GM23338 (cell line): ENCODE measurements around the gene FCHSD2. TPM values are rescaled to one million over a fixed set of nuclear protein-coding genes. Genes with fewer than 3 reads are reported as not detected.

ENCODE experiments used
- ATAC-seq: fragments of 200-7000 bp; cut with Tn5 transposase; 3 replicates; pipeline ENCODE4 v1.9.1; 2020
- DNase-seq: peaks from one replicate; pipeline ENCODE4 v3.0.0-alpha.2; 2015; ENCODE audit warnings: low spot score
- H2AFZ ChIP-seq: fragments of 200-600 bp; sonication (generic); 2 replicates; pipeline ENCODE4 v1.8.0; 2016; ENCODE audit warnings: antibody characterized with exemption, mild to moderate bottlenecking, moderate library complexity
- H3F3A ChIP-seq: fragments of 200-600 bp; sonication (generic); replicated peaks from 2 replicates; pipeline ENCODE4 v1.8.0; 2017; ENCODE audit warnings: antibody characterized with exemption, mixed run types, low read depth
- H3K27ac ChIP-seq: fragments of 200-600 bp; sonication (generic); 2 replicates; pipeline ENCODE4 v1.6.1; 2016; ENCODE audit warnings: low read depth
- H3K27me3 ChIP-seq: fragments of 200-600 bp; sonication (generic); 2 replicates; pipeline ENCODE4 v1.8.0; 2016; ENCODE audit warnings: mild to moderate bottlenecking, mixed run types, moderate library complexity; ENCODE audit not compliant: insufficient read depth
- H3K36me3 ChIP-seq: fragments of 200-600 bp; sonication (generic); 2 replicates; pipeline ENCODE4 v1.8.0; 2016; ENCODE audit warnings: mild to moderate bottlenecking; ENCODE audit not compliant: insufficient read depth
- H3K4me1 ChIP-seq: fragments of 200-600 bp; sonication (generic); 2 replicates; pipeline ENCODE4 v1.8.0; 2016; ENCODE audit warnings: mild to moderate bottlenecking, moderate library complexity; ENCODE audit not compliant: insufficient read depth
- H3K4me2 ChIP-seq: fragments of 200-600 bp; sonication (generic); 2 replicates; pipeline ENCODE4 v1.7.1; 2017; ENCODE audit warnings: mixed run types
- H3K4me3 ChIP-seq: fragments of 200-600 bp; sonication (generic); 2 replicates; pipeline ENCODE4 v1.6.1; 2016; ENCODE audit warnings: mixed run types
- H3K79me2 ChIP-seq: fragments of 200-600 bp; sonication (generic); replicated peaks from 2 replicates; pipeline ENCODE4 v1.8.0; 2017; ENCODE audit warnings: mild to moderate bottlenecking; ENCODE audit not compliant: insufficient read depth
- H3K9me2 ChIP-seq: fragments of 200-600 bp; sonication (generic); 2 replicates; pipeline ENCODE4 v1.8.0; 2017; ENCODE audit not compliant: insufficient read depth
- H4K20me1 ChIP-seq: fragments of 200-600 bp; sonication (generic); replicated peaks from 2 replicates; pipeline ENCODE4 v1.8.0; 2017; ENCODE audit warnings: mild to moderate bottlenecking; ENCODE audit not compliant: insufficient read depth
- H3K27ac Mint-ChIP-seq: 2 replicates; pipeline ENCODE4 v1.8.0; 2020; ENCODE audit warnings: inconsistent platforms, mild to moderate bottlenecking, moderate library complexity, mixed read lengths
- H3K27me3 Mint-ChIP-seq: 3 replicates; pipeline ENCODE4 v1.8.0; 2022; ENCODE audit warnings: low read depth, mild to moderate bottlenecking, moderate library complexity, mixed read lengths, inconsistent platforms; ENCODE audit not compliant: insufficient read depth, poor library complexity
- H3K36me3 Mint-ChIP-seq: 3 replicates; pipeline ENCODE4 v1.8.0; 2021; ENCODE audit warnings: low read depth, mild to moderate bottlenecking, inconsistent platforms, moderate library complexity, mixed read lengths
- H3K4me1 Mint-ChIP-seq: 3 replicates; pipeline ENCODE4 v1.8.0; 2020; ENCODE audit warnings: mild to moderate bottlenecking, inconsistent platforms, mixed read lengths
- H3K4me3 Mint-ChIP-seq: 3 replicates; pipeline ENCODE4 v1.8.0; 2021; ENCODE audit warnings: moderate library complexity, mild to moderate bottlenecking, inconsistent platforms, mixed read lengths
- H3K9me3 Mint-ChIP-seq: 3 replicates; pipeline ENCODE4 v1.8.0; 2020; ENCODE audit warnings: moderate library complexity, mild to moderate bottlenecking, inconsistent platforms, mixed read lengths
- CREB1 ChIP-seq: fragments of 250-450 bp; sonication (Bioruptor Pico); IDR thresholded peaks from 2 replicates; pipeline ENCODE4 v1.5.0; 2020; ENCODE audit warnings: low read depth, mild to moderate bottlenecking, moderate library complexity
- CTCF ChIP-seq, 2 experiments: fragments of 200-600 bp in 1 of 2; sonication (generic) in 1 of 2; conservative IDR thresholded peaks; 2 replicates each; pipeline versions ENCODE4 v1.5.1 to v1.6.1; 2016 to 2017; ENCODE audit warnings: antibody characterized with exemption in 2 of 2, low read depth in 2 of 2, mild to moderate bottlenecking in 2 of 2, moderate library complexity in 1 of 2
- EZH2 ChIP-seq: fragments of 200-600 bp; sonication (generic); IDR thresholded peaks from one replicate; pipeline ENCODE4 v1.8.0; 2017; ENCODE audit warnings: antibody characterized with exemption, mild to moderate bottlenecking, low read depth; ENCODE audit not compliant: unreplicated experiment
- JUNB ChIP-seq: IDR thresholded peaks from one replicate; pipeline ENCODE4 v1.6.1; 2016; ENCODE audit warnings: antibody characterized with exemption; ENCODE audit not compliant: unreplicated experiment
- NANOG ChIP-seq: IDR thresholded peaks from 2 replicates; pipeline ENCODE4 v1.6.1; 2016; ENCODE audit warnings: antibody characterized with exemption, borderline replicate concordance
- POLR2AphosphoS5 ChIP-seq: IDR thresholded peaks from 2 replicates; pipeline ENCODE4 v1.6.1; 2016; ENCODE audit warnings: antibody characterized with exemption, low read depth
- REST ChIP-seq: IDR thresholded peaks from one replicate; pipeline ENCODE4 v1.6.1; 2018; ENCODE audit warnings: antibody characterized with exemption; ENCODE audit not compliant: unreplicated experiment
- STAT1 ChIP-seq: IDR thresholded peaks from one replicate; pipeline ENCODE4 v1.6.1; 2016; ENCODE audit warnings: antibody characterized with exemption; ENCODE audit not compliant: unreplicated experiment
- ZNF114 ChIP-seq: fragments of 250-450 bp; sonication (Bioruptor Pico); IDR thresholded peaks from 2 replicates; pipeline ENCODE4 v1.5.0; 2020; ENCODE audit warnings: mild to moderate bottlenecking, moderate library complexity
- ZNF331 ChIP-seq: fragments of 250-450 bp; sonication (Bioruptor Pico); IDR thresholded peaks from 2 replicates; pipeline ENCODE4 v1.5.0; 2020; ENCODE audit warnings: low read depth, mild to moderate bottlenecking, moderate library complexity
- ZNF462 ChIP-seq: fragments of 250-450 bp; sonication (Bioruptor Pico); IDR thresholded peaks from 2 replicates; pipeline ENCODE4 v1.5.0; 2020; ENCODE audit warnings: mild to moderate bottlenecking, moderate library complexity
- polyA plus RNA-seq: library from polyadenylated mRNA; unstranded; fragments of >200 nt; fragmentation: Nextera tagmentation; extraction: Ambion mirVana; gene quantifications from 2 replicates; pipeline ENCODE4 v1.2.1, GENCODE V29; 2016
- total RNA-seq: library from RNA; depleted of rRNA; stranded (reverse); fragments of >200 nt; shearing (Covaris generic); gene quantifications from 2 replicates; pipeline ENCODE4 v1.2.3, GENCODE V29; 2014

The FCHSD2 gene
- total and polyA plus RNA-seq, 2 experiments from 2014 or later, result 3.6 to 5.2 TPM

- TF ChIP-seq ZNF462 (CRISPR knock-in tag) (no peak), ZNF114 (CRISPR knock-in tag) (no peak), POLR2AphosphoS5 (no peak), CREB1 (CRISPR knock-in tag) (no peak), ZNF331 (no peak), CTCF (conservative IDR thresholded peaks at IDR 0.05; ENCODE audit: low read depth in 2 of 2) (no peak)
Measured at GRCh38 chr11:73106347-73106746, 35.8 kb downstream of the FCHSD2 start (continued).

- Histone ChIP-seq H3K4me1 (peaks cover 17% of the 10 kb centered on the region), H3F3A (no peaks in the 10 kb centered on the region), H3K9me2 (no peaks in the 10 kb centered on the region), H2AFZ (no peak overlapping the region), H3K27me3 (no peaks in the 10 kb centered on the region), H3K4me3 (no peak overlapping the region), H3K79me2 (no peaks in the 10 kb centered on the region), H4K20me1 (no peaks in the 10 kb centered on the region), H3K4me2 (peak overlapping the region; percentile 24), H3K36me3 (no peaks in the 10 kb centered on the region), H3K27ac (peak overlapping the region; percentile 10; the same call in 1 of the 2 replicates)
- H3K27ac Mint-ChIP-seq, result peak overlapping the region; percentile 19; the same call in 1 of the 2 replicates
- ATAC-seq (peak; percentile 50; the same call in 2 of the 3 replicates), DNase-seq (peak; percentile 65)
- H3K4me1 Mint-ChIP-seq, result peaks cover 14% of the 10 kb centered on the region
- no peaks in the 10 kb centered on the region for H3K9me3 Mint-ChIP-seq
- no peak overlapping the region for H3K4me3 Mint-ChIP-seq
- peaks cover 3% of the 10 kb centered on the region for H3K27me3 Mint-ChIP-seq
- H3K36me3 Mint-ChIP-seq, result no peaks in the 10 kb centered on the region
- TF ChIP-seq ZNF114 (CRISPR knock-in tag), result no peak
- no peak for TF ChIP-seq ZNF331
- no peak for TF ChIP-seq CREB1 (CRISPR knock-in tag)
- TF ChIP-seq STAT1, result no peak
- no peak for TF ChIP-seq JUNB
- TF ChIP-seq EZH2, result no peak
- no peak for TF ChIP-seq POLR2AphosphoS5
- TF ChIP-seq CTCF (conservative IDR thresholded peaks at IDR 0.05; ENCODE audit: low read depth in 2 of 2), result no peak
- TF ChIP-seq NANOG, result no peak
- TF ChIP-seq REST, result no peak
Measured at GRCh38 chr11:73100578-73100977, 41.5 kb downstream of the FCHSD2 start.
